ENCODE data around the gene RECQL.

DNA sequence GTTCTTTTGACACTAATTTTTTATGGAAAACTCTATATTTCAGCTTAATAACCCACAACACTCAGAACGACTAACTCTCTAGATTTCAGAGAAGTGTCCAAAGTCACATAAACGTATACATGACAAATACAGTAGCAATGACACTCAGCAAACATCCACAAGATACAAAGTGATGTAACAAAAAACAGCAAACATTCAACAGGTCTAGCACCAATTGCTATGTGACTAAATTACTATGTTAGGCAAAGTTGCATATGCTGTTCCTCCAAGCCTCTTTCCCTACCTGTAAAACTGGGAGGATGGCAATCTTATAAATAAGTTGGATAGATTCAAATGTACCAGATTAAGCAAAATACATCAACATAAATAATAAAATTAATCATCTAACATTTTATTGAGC lies 1.7 kb downstream of the RECQL start:
- TF ChIP-seq ESRRG (CRISPR knock-in tag; IDR thresholded peaks at IDR 0.05): no peak
- no peak for TF ChIP-seq OSR1 (CRISPR knock-in tag; IDR thresholded peaks at IDR 0.05)
- TF ChIP-seq RARB (CRISPR knock-in tag; IDR thresholded peaks at IDR 0.05): no peak
- TF ChIP-seq, protein P1, sequence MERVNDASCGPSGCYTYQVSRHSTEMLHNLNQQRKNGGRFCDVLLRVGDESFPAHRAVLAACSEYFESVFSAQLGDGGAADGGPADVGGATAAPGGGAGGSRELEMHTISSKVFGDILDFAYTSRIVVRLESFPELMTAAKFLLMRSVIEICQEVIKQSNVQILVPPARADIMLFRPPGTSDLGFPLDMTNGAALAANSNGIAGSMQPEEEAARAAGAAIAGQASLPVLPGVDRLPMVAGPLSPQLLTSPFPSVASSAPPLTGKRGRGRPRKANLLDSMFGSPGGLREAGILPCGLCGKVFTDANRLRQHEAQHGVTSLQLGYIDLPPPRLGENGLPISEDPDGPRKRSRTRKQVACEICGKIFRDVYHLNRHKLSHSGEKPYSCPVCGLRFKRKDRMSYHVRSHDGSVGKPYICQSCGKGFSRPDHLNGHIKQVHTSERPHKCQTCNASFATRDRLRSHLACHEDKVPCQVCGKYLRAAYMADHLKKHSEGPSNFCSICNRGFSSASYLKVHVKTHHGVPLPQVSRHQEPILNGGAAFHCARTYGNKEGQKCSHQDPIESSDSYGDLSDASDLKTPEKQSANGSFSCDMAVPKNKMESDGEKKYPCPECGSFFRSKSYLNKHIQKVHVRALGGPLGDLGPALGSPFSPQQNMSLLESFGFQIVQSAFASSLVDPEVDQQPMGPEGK (CRISPR knock-in tag; IDR thresholded peaks at IDR 0.05; ENCODE audit: borderline replicate concordance): no peak
- TF ChIP-seq, protein P2, sequence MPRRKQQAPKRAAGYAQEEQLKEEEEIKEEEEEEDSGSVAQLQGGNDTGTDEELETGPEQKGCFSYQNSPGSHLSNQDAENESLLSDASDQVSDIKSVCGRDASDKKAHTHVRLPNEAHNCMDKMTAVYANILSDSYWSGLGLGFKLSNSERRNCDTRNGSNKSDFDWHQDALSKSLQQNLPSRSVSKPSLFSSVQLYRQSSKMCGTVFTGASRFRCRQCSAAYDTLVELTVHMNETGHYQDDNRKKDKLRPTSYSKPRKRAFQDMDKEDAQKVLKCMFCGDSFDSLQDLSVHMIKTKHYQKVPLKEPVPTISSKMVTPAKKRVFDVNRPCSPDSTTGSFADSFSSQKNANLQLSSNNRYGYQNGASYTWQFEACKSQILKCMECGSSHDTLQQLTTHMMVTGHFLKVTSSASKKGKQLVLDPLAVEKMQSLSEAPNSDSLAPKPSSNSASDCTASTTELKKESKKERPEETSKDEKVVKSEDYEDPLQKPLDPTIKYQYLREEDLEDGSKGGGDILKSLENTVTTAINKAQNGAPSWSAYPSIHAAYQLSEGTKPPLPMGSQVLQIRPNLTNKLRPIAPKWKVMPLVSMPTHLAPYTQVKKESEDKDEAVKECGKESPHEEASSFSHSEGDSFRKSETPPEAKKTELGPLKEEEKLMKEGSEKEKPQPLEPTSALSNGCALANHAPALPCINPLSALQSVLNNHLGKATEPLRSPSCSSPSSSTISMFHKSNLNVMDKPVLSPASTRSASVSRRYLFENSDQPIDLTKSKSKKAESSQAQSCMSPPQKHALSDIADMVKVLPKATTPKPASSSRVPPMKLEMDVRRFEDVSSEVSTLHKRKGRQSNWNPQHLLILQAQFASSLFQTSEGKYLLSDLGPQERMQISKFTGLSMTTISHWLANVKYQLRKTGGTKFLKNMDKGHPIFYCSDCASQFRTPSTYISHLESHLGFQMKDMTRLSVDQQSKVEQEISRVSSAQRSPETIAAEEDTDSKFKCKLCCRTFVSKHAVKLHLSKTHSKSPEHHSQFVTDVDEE (CRISPR knock-in tag; IDR thresholded peaks at IDR 0.05): no peak
- TF ChIP-seq ZFP3 (CRISPR knock-in tag; IDR thresholded peaks at IDR 0.05): no peak
